ENCODE measurements around the gene ITGB6.
"Not testable (repeated sequence)": the region's sequence is repeated elsewhere in the genome, so short reads cannot be mapped to it uniquely, and the experiment has no call there.

The ITGB6 gene

DNA sequence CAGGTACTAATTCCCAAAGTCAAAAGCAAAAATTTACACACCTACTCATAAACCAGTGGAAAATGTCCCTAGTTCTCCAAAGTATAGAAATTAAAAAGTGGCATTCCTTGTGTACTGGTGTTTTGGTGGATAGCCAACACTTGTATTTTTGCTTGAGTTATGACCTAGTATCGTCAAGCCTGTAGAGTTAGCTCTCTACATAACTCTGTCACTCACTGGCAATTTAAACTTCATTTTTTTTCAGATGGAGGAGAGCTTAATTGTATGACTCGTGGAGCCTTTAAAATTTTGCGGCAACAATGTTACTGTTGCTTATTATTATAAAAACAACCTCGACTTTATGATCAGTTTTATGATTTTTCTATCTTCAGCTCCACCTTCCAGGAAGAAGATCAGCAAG is 58.7 kb downstream of the ITGB6 start:
- in situ Hi-C loops (cut with MboI; ENCODE audit: low sequenced_read_pairs), result no loop called here

DNA sequence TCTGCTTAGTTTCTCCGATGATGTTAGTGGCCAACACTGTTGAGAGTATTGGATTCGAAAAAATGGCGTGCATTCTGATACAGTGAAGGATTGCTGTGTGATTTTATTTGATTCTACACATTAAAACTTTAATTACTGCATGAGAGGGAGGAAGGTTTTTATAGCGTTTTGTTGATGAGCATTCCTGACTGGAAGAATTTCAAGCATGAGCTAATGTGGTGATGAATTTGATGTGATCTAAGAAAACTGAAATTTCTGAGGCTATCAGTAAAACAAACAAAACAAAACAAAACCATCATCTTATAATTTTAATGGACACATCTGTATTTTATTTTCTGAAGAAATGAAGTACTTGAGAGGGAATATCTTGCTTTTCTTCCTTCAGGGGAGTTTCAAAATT is 59.6 kb downstream of the ITGB6 start:
- in situ Hi-C loops (cut with MboI; ENCODE audit: low sequenced_read_pairs), result no loop called here

DNA sequence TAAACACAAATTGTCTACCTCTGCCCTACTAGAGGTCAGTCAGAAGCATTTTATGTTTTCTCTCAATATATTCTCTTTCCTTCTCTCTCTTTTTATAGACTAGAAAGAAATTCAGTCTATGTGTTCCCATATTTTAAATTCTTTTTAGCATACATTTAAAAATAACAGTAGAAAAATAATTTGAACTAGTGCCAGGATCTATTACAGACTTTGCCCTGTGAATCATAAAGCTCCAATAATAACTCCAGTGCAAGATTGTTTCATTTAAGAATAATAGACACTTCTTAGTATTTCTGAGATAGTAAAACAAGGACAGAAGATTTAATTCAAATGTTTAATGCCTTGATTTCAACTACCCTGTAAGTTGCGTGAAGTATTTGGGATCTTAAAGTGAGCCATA is 60.1 kb downstream of the ITGB6 start:
- in situ Hi-C loops (cut with MboI; ENCODE audit: low sequenced_read_pairs), result no loop called here

DNA sequence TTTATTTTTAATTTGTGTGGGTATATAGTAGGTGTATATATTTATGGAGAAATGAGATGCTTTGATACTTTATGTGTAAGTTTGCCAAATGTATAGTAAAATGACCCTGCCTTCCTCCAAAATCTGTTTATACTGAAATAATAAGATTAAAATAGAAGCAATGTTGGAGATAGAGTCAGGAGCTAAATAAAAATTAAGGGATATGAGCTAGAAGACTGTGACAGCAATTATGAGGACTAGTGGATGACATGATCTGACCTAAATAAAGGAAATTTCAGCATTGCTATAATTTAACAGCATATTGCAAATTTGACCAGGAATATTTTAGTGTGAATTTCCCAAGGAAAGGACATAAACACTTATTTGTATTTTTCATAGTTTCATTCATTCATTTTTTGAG is 60.7 kb downstream of the ITGB6 start:
- in situ Hi-C loops (cut with MboI; ENCODE audit: low sequenced_read_pairs), result no loop called here

DNA sequence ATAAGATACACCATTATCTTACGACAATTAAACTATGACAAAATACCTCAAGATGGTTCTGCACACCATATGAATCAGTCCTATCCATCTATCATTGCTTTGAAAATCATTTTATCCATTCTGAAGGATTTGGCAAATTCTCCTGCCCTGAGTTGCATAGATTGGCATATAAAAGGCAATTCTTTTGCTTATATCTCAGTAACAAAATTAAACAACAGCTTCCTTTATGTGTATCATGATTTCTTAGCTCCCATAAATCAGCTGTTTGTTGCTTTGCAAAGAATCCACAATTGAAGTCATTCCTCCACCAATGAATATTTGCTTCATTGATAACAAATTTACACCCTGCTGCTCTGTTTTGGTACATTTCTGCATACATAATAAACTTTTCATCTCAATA is 61.7 kb downstream of the ITGB6 start:
- in situ Hi-C loops (cut with MboI; ENCODE audit: low sequenced_read_pairs), result no loop called here

DNA sequence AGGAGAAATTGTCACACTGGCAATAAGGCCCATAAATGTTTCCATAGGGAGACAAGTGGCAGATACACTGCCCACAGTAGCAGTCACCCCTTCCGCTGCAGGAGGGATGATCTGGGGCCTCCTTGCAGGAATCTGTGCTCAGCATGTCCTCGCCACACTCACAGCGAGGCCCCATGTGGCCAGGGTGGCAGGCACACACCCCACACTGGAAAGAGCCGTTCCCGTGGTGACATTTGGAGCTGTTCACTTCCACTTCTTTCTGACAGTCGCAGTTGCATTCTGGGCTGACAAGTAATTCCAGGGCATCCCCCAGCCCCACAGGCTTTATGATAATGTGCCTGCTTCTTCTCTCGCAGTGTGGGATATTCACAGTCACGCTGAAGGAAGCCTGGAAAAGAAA is 62.6 kb downstream of the ITGB6 start:
- in situ Hi-C loops (cut with MboI; ENCODE audit: low sequenced_read_pairs), result no loop called here

DNA sequence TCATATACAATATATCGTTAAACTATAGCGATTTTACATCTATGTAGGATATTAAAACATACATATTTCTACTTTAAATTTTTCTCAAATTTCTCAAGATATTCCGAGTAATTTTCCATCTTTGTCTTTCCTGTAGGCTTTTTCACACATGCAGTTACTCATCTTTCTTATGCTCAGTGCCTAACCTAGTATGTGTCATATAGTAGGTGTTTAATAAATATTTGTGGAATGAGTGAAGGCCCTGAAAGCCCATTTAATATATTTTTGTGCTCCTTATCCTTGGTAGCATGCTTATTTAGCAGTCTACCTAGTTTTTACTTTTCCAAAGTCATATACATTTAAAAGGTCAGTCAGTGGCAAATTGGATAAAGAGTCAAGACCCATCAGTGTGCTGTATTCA is 67.3 kb downstream of the ITGB6 start:
- in situ Hi-C loops (cut with MboI; ENCODE audit: low sequenced_read_pairs), result no loop called here

DNA sequence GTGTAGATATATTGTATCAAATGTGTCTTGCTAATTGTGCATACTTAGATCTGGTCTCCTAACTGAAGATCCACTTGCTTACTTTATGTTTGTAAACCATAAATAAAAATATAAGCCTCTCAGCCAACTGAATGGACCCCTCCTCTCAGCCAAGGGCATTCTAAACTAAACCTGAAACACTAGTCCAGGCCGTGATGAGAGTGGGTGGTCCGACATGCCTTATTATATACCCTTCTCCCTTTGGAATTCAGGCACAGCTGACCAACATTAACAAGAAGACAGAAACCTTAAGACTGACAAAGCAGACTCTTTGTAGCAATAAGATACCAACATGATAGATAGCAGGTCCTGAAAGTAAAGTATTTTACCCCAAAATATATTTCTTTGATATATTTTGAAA is 73.3 kb downstream of the ITGB6 start:
- in situ Hi-C loops (cut with MboI; ENCODE audit: low sequenced_read_pairs), result no loop called here

DNA sequence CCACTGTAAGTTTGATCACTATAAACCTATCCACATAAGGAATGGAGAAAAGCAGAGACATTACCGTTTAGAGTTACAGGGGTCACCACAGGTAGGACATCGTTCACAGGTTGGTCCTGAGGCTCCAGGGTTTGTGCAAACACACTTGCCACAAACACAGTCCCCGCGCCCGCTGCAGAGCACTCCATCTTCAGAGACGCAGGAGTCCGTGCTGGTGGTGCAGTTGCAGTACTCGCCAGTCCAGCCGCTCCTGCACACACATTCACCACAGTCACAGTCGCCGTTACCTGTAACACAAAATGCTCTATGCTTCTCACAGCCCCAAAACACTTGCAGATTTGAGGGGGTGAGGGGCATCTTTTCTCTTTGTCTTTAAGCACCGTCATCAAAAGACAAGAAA is 73.8 kb downstream of the ITGB6 start:
- in situ Hi-C loops (cut with MboI; ENCODE audit: low sequenced_read_pairs), result no loop called here

DNA sequence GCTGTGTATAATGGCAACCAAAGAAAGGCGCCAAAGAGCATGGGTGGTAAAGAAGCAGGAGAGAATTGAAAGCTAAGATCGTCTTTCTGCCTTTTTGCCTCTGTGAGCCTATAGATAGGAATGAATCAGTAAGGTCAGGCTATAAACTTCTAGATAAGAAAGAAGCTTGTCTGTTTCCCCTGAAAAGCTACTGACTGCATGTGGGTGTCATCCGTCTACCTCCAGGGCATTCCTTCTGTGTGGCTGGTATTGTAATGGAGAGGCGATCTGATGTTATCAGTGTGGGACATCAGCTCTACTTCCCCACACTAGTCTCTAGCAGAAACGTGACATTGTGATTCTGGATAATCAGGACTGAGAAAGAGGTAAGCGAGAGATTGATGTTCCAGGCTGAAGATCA is 74.2 kb downstream of the ITGB6 start:
- in situ Hi-C loops (cut with MboI; ENCODE audit: low sequenced_read_pairs), result no loop called here

DNA sequence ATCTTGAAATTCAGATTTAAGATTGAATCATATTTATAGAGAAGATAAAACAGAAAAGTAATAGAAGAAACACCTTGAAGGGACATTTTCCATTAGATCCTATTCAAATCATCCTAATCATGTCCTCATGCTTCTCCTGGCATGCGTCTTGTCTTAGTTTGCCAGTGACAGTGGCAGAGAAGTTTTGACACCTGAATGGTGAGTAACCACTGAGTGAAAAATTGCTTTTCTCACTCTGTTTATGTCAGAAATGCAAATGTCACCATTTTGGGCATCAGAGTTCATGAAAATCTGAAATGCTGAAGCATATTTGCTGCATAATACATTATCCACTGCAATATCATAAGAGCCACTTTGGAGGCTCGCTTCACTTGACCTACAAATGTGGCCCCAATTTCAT is 74.7 kb downstream of the ITGB6 start:
- in situ Hi-C loops (cut with MboI; ENCODE audit: low sequenced_read_pairs), result no loop called here

DNA sequence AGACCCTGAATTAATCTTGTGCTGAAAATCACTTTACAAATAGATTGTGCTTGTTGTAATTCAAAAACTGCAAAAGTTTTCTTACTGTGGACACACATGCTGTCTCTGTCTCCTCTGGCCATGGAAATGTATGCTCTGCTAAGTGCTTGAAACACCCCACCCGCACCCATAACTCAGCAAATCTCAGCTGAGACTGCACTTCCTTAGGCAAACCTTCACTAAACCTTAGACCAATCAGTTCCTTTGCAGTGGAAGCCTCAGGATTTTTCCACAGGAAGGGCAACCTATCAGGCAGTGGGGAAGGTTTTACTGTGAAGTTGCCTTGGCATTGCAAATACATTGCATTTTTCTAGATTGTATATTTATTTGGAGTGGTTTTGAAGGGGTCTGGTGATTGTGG is 75.5 kb downstream of the ITGB6 start:
- in situ Hi-C loops (cut with MboI; ENCODE audit: low sequenced_read_pairs), result no loop called here

DNA sequence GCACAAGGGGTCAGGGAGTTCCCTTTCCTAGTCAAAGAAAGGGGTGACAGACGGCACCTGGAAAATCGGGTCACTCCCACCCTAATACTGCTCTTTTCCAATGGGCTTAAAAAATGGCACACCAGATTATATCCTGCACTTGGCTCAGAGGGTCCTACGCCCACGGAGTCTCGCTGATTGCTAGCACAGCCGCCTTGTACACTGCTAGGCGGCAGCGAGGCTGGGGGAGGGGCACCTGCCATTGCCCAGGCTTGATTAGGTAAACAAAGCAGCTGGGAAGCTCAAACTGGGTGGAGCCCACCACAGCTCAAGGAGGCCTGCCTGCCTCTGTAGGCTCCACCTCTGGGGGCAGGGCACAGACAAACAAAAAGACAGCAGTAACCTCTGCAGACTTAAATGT is 85.4 kb downstream of the ITGB6 start:
- in situ Hi-C loops (cut with MboI; ENCODE audit: low sequenced_read_pairs), result not testable (repeated sequence)

DNA sequence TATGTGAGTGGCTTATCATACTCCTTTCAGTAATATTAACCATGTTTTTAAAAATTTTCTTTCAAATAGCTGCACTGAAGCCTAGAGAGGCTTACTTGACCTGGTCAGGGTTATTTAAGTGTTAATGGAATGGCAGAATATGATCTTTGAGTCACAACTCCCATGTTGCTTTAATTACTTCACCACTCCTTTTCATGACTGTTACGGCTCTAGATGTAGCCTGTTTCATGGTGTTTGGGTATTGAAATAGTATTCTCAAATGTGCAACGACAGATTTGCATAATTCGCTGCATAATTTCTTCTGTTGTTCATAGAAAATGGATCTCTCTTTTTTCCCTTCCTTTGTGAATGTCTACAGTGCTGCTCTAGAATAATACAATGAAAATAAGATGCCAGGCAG is 86.1 kb downstream of the ITGB6 start:
- in situ Hi-C loops (cut with MboI; ENCODE audit: low sequenced_read_pairs), result no loop called here

DNA sequence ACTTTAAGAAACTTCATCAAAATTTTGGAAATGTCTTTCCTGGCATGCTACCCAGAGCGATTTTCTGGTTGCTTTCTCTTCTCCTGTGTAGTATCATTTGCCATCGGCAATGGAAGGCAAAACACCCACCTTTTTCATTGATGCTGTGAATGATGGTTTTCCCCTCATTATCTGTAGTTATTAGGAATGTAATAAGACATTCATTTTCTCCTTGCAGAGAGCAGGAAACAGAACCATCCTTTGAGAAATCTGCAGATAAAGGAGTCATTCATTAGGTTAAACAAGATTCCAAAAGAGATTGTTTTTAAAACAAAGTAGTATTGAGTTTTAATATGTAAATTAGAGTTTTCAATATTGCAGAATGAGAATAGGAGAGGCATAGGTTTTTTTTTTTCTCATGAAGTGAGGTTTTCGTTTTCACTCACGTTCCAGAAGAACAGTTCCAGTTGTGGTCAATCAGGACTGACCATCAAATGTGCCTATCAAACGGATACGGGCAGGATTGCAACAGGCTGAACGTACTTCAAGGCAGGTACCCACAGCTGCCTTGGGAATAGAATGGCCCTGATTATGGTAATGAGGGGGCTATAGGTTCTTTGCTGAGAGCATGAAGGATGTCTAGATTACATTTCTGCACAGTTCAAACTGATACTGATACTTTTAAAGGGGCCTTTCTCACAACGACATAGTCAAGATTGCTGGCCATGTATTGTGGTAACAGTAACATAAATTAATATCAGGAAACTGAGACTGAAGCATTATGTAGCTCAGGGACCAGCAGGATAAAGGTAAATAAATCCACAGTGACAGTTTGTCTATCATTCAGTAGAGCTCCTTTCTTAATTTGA is 87.9 kb downstream of the ITGB6 start:
- in situ Hi-C loops (cut with MboI; ENCODE audit: low sequenced_read_pairs), result no loop called here

- in situ Hi-C loops (cut with MboI; ENCODE audit: low sequenced_read_pairs), result no loop called here
Measured at GRCh38 chr2:160110674-160111239, 89.3 kb downstream of the ITGB6 start.

DNA sequence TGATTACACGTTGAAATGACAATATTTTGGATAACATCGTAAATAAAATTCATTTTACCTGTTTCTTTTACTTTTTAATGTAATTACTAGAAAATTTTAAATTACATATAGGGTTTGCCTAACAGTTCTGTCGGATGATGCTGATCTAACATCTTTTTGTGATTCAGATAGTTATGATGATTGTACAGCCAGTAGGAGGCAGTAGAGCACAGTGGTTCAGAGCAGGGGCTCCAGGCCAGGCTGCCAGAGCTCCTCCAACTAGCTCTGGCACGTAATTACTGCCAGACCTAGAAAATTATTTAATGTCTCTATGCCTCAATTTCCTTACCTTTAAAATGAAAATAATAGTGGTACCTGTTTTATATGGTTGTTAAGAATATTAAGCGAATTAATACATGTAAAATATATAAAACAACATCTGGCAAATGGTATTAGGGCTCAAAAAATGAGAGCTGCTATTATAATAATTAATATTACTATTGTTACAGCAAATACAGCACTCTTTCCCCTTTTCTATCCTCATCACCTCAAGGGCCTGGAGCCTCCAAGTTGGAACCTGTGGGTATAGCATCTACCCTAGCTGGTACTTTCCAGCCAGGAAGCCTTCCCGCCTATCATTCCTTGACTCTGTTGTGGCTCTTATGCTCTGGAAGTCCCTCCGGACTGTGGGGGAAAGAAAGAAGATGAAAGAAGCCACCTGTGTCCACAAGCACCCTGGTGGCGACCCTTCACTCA is 90.0 kb downstream of the ITGB6 start:
- in situ Hi-C loops (cut with MboI; ENCODE audit: low sequenced_read_pairs), result no loop called here

DNA sequence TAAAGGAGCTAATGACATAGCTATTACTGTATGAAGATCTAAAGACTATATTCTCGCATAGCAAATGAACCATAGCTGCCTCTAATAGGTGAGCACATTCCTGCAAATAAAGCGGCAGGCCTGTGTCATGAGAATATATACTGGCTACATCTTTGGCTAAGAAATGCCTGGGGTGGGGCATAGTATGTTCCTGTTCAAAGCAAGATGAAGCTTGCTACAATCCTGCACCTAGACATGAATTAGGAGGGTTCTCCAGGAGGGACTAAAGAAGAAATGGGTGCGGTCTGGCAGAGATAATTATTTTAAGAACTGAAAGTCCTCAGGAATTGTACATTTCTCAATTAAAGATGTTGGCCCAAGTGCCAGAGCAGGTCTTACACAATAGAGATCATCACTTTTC is 90.8 kb downstream of the ITGB6 start:
- in situ Hi-C loops (cut with MboI; ENCODE audit: low sequenced_read_pairs), result no loop called here

- in situ Hi-C loops (cut with MboI; ENCODE audit: low sequenced_read_pairs), result no loop called here
Measured at GRCh38 chr2:160108646-160109045, 91.4 kb downstream of the ITGB6 start.

DNA sequence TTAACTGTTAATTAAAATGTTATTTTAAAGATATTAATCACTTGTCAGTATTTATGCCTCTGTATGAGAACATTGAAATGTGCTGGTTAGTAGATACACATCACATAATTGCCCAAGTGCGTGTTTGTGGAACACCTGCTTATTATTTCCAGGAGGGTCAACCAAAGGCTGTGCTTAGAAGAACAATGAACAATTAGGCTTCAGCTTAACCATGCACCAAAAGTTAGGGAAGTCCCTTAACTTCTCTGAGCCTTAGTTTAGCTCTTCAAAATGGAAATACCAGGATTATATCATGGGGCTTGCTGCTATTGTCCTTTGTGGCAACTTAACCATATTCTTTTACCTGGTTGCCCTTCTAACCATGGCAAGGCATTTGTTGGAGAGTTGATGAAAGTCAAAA is 94.7 kb downstream of the ITGB6 start:
- in situ Hi-C loops (cut with MboI; ENCODE audit: low sequenced_read_pairs), result no loop called here

GRCh38 chr2:160104115-160104514 is 96.0 kb downstream of the ITGB6 start:
- in situ Hi-C loops (cut with MboI; ENCODE audit: low sequenced_read_pairs), result no loop called here

DNA sequence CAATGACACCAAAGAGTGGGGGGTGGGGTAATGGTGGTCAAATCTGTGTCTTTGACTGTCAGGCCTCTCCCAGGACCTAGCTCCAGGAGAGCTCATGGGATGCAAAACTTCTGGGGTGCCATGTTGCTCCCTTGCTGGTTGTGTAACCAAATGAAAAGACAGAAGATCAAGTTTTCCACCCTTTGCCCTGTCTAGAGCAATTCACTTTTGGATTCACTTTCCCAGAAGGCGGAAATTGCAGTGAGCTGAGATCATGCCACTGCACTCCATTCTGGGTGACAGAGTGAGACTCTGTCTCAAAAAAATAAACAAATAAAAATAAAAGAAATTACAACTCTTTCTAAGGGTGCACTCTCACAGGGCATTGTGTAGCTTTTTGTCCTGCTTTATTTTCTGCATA is 102.7 kb downstream of the ITGB6 start:
- in situ Hi-C loops (cut with MboI; ENCODE audit: low sequenced_read_pairs), result no loop called here

Data from hTERT RPE-1 (cell line).